Suprapubic skin (tissue), 4 donors: Measurements from ENCODE around the gene LCMT2. TPM values are rescaled to one million over a fixed set of nuclear protein-coding genes. Genes with fewer than 3 reads are reported as not detected.

Source experiments
- DNase-seq, 2 donors: peaks; one replicate each; pipeline ENCODE4 v3.0.0-alpha.2; 2019; ENCODE audit warnings: low spot score in 2 of 2
- H3K27ac ChIP-seq: fragments of 200-600 bp; sonication (generic); one replicate; pipeline ENCODE4 v1.5.1; 2019
- H3K27me3 ChIP-seq: fragments of 200-600 bp; sonication (generic); one replicate; pipeline ENCODE4 v1.5.1; 2019
- H3K36me3 ChIP-seq: fragments of 200-600 bp; sonication (generic); one replicate; pipeline ENCODE4 v1.5.1; 2019
- H3K4me1 ChIP-seq: fragments of 200-600 bp; sonication (generic); one replicate; pipeline ENCODE4 v1.5.1; 2019
- H3K4me3 ChIP-seq: fragments of 200-600 bp; sonication (generic); one replicate; pipeline ENCODE4 v1.5.1; 2019; ENCODE audit warnings: mild to moderate bottlenecking
- H3K9me3 ChIP-seq: fragments of 200-600 bp; sonication (generic); one replicate; pipeline ENCODE4 v1.5.1; 2019
- EP300 ChIP-seq: sonication (generic); formaldehyde crosslinking; IDR thresholded peaks from one replicate; pipeline ENCODE4 v1.6.1; 2017; ENCODE audit warnings: antibody characterized with exemption
- POLR2A ChIP-seq, 2 donors: fragments of 450-650 bp; IDR thresholded peaks; one replicate each; pipeline ENCODE4 v1.6.1; 2017; ENCODE audit warnings: antibody characterized with exemption in 2 of 2, mild to moderate bottlenecking in 2 of 2, moderate library complexity in 2 of 2
- POLR2AphosphoS5 ChIP-seq, 3 donors: sonication (generic); formaldehyde crosslinking; IDR thresholded peaks; one replicate each; pipeline ENCODE4 v1.6.1; 2017; ENCODE audit warnings: antibody characterized with exemption in 3 of 3
- WGBS: methylation state at CpG from one replicate; pipeline ENCODE4 v1.1.5; 2018; 5-methylcytosine and 5-hydroxymethylcytosine counted together
- total RNA-seq, 4 donors: library from RNA; depleted of rRNA; stranded (reverse); fragments of >200 nt; gene quantifications; one replicate each; pipeline ENCODE4 v1.1.0, GENCODE V29; 2016
- TF ChIP-seq, protein P1 (sequence below), 2 donors: fragments of 200-600 bp in 1 of 2; fragments of 450-650 bp in 1 of 2; sonication (generic) in 1 of 2; IDR thresholded peaks; one replicate each; pipeline ENCODE4 v1.5.1; 2016 to 2019; ENCODE audit warnings: antibody characterized with exemption in 2 of 2, mild to moderate bottlenecking in 1 of 2, moderate library complexity in 1 of 2

Gene LCMT2
- total RNA-seq, 4 donors from 2014 or later = 3.2 to 5.7 (median 5.6) TPM

DNA sequence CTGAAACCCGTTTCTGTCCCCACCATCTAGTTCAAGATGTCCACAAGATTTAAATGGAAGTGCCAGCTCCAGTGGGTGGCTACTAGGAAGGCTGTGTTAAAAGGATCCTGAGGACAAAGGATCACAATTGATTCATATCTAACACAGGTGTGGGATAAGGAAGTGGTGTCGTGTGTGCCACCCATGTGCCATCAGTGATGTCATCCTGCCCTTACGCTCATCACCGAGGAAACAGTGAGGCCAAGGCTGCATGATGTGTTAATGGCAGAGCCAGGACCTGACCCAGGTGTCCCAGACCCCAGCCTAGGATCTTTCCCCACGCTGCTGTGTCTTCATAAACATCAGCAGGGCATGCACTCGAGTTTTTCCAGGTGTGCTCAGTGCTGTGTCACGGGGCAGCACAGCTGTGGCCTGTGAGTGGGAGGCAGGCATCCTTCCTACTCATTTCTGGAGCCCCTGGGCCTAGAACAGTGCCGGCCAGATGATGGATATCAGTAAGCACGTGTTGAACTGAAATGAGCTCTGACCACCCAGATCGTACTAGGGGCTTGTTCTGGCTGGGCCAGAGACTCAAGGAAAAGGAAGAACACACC lies 53.0 kb downstream of the LCMT2 start:
- Histone ChIP-seq H3K4me1 (peaks cover 3% of the 10 kb centered on the region), H3K4me3 (no peak overlapping the region), H3K36me3 (no peaks in the 10 kb centered on the region), H3K27ac (no peak overlapping the region), H3K9me3 (no peaks in the 10 kb centered on the region), H3K27me3 (peaks cover 15% of the 10 kb centered on the region)
- DNase-seq = no peak
- TF ChIP-seq POLR2AphosphoS5 (IDR thresholded peaks at IDR 0.05) = no peak
- TF ChIP-seq EP300 = no peak
- TF ChIP-seq, protein P1, sequence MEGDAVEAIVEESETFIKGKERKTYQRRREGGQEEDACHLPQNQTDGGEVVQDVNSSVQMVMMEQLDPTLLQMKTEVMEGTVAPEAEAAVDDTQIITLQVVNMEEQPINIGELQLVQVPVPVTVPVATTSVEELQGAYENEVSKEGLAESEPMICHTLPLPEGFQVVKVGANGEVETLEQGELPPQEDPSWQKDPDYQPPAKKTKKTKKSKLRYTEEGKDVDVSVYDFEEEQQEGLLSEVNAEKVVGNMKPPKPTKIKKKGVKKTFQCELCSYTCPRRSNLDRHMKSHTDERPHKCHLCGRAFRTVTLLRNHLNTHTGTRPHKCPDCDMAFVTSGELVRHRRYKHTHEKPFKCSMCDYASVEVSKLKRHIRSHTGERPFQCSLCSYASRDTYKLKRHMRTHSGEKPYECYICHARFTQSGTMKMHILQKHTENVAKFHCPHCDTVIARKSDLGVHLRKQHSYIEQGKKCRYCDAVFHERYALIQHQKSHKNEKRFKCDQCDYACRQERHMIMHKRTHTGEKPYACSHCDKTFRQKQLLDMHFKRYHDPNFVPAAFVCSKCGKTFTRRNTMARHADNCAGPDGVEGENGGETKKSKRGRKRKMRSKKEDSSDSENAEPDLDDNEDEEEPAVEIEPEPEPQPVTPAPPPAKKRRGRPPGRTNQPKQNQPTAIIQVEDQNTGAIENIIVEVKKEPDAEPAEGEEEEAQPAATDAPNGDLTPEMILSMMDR (IDR thresholded peaks at IDR 0.05) = no peak
- TF ChIP-seq POLR2A (IDR thresholded peaks at IDR 0.05) = no peak
- WGBS = 71% methylated on average over 6 of the region's 10 CpGs

DNA sequence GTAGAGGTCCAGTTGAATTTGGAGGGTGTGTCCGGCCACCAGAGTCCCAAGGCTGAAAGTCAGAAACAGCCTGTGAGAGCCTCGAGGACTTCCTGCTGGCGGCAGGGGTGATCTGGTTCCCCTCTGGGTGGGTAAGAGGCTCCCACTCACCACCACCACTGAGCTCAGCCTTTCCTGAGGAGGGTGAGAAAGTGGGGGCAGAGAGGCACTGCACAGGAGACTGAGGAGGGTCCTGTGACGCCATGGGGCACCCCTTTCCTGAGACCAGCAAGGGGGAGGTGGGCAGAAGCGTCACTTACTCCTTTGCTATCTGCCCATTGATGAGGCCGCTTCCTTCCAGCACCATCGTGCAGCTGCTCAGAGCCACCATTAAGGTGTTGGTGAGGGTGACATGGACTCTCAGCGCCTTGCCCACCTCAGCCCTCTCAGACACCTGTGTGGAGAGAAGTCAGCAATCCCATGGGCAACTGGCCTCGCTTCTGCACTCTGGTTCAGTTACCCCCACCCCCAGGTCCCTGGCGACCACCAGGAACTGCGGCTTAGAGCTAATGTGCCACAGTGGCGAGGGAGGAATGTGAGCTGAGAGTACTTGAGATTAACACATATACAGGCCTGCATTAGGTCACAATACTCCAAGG lies 53.7 kb downstream of the LCMT2 start:
- no peak for TF ChIP-seq EP300
- TF ChIP-seq, protein P1 (IDR thresholded peaks at IDR 0.05) = no peak
- no peak for TF ChIP-seq POLR2AphosphoS5 (IDR thresholded peaks at IDR 0.05)
- no peak for TF ChIP-seq POLR2A (IDR thresholded peaks at IDR 0.05)
- 80% methylated on average over 12 of the region's 12 CpGs for WGBS
- Histone ChIP-seq H3K27me3 (peaks cover 15% of the 10 kb centered on the region), H3K27ac (peak overlapping the region; percentile 41), H3K4me3 (no peak overlapping the region), H3K4me1 (peaks cover 3% of the 10 kb centered on the region), H3K36me3 (no peaks in the 10 kb centered on the region), H3K9me3 (no peaks in the 10 kb centered on the region)
- no peak for DNase-seq

DNA sequence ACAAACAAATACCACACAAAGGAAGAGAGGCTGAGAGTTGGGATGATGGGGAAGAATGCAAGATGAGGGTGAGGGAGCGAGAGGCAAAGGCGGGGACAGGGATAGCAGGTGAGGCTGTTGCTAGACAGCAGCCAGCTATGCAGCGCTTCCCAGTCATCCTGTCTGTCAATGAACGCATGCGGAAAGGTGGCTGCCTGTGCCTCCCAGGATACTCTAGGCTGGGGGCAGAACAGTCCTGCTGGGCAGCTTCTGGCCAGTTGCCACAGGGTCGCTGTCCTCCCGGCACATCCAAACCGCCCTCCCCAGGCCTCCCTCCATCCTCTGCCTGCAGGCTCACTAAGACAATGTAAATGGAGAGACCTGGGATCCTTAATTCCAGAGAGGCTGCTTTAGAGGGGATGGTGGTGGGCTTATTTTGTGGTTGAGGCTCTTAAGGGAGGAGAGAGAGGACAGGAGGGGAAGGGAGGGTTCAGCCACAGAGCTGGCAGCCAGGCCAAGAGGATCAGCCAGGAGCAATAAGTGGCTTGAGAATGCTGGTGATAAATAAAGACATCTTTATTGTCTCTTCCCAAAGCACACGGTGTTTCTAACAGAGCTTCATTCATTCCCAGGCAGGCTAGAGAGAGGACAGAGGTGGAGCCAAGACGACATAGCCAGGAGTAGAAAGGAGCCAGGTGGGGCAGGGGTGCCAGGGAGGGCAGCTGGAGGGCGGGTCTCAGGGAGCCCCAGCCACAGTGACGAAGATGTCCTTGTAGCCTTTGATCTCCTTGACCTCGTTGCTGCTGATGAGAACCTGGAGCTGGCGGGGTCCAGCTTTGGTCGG lies 54.4 kb downstream of the LCMT2 start:
- no peak overlapping the region for H3K4me3 ChIP-seq
- WGBS = 66% methylated on average over 15 of the region's 15 CpGs
- H3K36me3 ChIP-seq = no peaks in the 10 kb centered on the region
- DNase-seq = no peak
- H3K27ac ChIP-seq = peak overlapping the region; percentile 41
- peaks cover 3% of the 10 kb centered on the region for H3K4me1 ChIP-seq
- H3K27me3 ChIP-seq = peaks cover 15% of the 10 kb centered on the region
- H3K9me3 ChIP-seq = no peaks in the 10 kb centered on the region
- TF ChIP-seq POLR2AphosphoS5 (IDR thresholded peaks at IDR 0.05) (no peak), POLR2A (IDR thresholded peaks at IDR 0.05) (no peak), EP300 (no peak)
- TF ChIP-seq, protein P1 (IDR thresholded peaks at IDR 0.05) = no peak

DNA sequence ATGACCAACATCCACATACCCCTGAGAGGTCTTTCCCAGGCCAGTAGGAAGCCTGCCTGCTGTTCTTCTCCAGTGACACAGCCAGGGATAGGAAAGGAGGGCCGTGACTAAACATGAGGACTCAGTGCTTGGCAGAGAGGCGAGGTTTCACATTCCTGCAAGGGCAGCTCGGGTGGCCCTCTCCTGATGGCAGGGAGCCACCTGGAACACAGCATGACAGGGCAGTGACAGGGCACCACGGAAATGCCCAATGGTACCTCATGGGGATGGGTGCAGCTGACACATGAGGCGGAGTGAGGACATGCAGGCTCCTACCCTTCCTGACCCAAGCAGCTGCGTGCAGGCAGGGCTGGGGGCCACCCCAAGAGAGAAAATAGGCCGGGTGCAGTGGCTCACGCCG lies 56.2 kb downstream of the LCMT2 start:
- peaks cover 6% of the 10 kb centered on the region for H3K4me1 ChIP-seq
- no peak overlapping the region for H3K4me3 ChIP-seq
- peaks cover 15% of the 10 kb centered on the region for H3K27me3 ChIP-seq
- H3K27ac ChIP-seq = no peak overlapping the region
- no peak for TF ChIP-seq POLR2AphosphoS5 (IDR thresholded peaks at IDR 0.05)
- TF ChIP-seq POLR2A (IDR thresholded peaks at IDR 0.05) = no peak
- TF ChIP-seq EP300 = no peak
- TF ChIP-seq, protein P1 (IDR thresholded peaks at IDR 0.05) = no peak
- no peaks in the 10 kb centered on the region for H3K9me3 ChIP-seq
- DNase-seq = no peak
- 71% methylated on average over 9 of the region's 9 CpGs for WGBS
- no peaks in the 10 kb centered on the region for H3K36me3 ChIP-seq

Other genes starting within 250 kb of the LCMT2 start
- 10 to 100 TPM; 14.0 to 41.4 (median 19.2) TPM for gene UBR1, start 224.5 kb downstream of the LCMT2 start, total RNA-seq
- 10 to 100 TPM; 12.5 to 31.3 (median 20.3) TPM for gene TMEM62, start 197.0 kb downstream of the LCMT2 start, total RNA-seq
- 10 to 100 TPM; 55.9 to 93.7 (median 81.2) TPM for gene CCNDBP1, start 145.2 kb downstream of the LCMT2 start, total RNA-seq
- not detected for gene EPB42, start 109.6 kb downstream of the LCMT2 start, total RNA-seq
- gene TGM5, start 63.6 kb downstream of the LCMT2 start, total RNA-seq = 100 to 1,000 TPM in 1 of 4 donors, 10 to 100 TPM in 3; 61.6 to 146 (median 69.3) TPM
- not detected for gene TGM7, start 28.3 kb downstream of the LCMT2 start, total RNA-seq
- 10 to 100 TPM in 3 of 4 donors, 1 to 10 TPM in 1; 7.7 to 21.1 (median 16.2) TPM for gene ZSCAN29, start 40.5 kb upstream of the LCMT2 start, total RNA-seq
- gene TUBGCP4, start 40.5 kb upstream of the LCMT2 start, total RNA-seq = 10 to 100 TPM; 13.0 to 28.5 (median 22.2) TPM
- 10 to 100 TPM; 17.6 to 49.4 (median 29.0) TPM for gene TP53BP1, start 162.6 kb upstream of the LCMT2 start, total RNA-seq
- gene MAP1A, start 187.0 kb upstream of the LCMT2 start, total RNA-seq = 1 to 10 TPM; 2.4 to 5.7 (median 4.0) TPM